Inflammatory macrophage treated with lipopolysaccharide for 4 hours (primary cell): ENCODE measurements around the gene TPD52L1.
"Not testable (repeated sequence)": the region's sequence is repeated elsewhere in the genome, so short reads cannot be mapped to it uniquely, and the experiment has no call there.

Source experiments
- DNase-seq: peaks from one replicate; pipeline ENCODE4 v3.0.0-alpha.2; 2020

TPD52L1 gene

DNA sequence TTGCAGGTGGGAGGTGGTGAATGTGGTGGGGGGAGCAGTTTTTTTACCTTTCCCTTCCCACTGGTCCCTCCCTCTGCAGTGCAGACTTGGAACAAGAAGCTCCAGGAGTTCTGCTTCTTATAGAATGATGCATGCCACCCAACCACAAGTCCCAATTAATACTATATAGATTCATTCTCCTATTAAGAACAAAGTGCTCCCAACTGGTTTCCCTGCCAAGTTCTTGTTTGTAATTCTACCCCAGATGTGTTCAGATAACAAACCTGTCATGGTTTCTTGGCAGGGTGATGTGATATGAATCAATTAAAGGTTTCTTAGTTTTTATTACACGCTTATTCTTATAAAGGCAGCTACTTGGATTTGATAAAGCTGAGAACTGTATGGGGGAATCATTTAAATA is 124.3 kb downstream of the TPD52L1 start:
- DNase-seq = no peak

DNA sequence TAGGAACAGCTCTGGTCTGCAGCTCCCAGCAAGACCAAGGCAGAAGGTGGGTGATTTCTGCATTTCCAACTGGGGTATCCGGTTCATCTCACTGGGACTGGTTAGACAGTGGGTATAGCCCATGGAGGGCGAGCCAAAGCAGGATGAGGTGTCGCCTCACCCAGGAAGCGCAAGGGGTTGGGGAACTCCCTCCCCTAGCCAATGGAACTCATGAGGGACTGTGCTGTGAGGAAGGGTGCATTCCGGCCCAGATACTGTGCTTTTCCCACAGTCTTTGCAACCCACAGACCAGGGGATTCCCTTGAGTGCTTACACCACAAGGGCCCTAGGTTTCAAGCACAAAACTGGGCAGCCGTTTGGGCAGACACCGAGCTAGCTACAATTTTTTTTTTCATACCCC is 126.4 kb downstream of the TPD52L1 start:
- no peak for DNase-seq

DNA sequence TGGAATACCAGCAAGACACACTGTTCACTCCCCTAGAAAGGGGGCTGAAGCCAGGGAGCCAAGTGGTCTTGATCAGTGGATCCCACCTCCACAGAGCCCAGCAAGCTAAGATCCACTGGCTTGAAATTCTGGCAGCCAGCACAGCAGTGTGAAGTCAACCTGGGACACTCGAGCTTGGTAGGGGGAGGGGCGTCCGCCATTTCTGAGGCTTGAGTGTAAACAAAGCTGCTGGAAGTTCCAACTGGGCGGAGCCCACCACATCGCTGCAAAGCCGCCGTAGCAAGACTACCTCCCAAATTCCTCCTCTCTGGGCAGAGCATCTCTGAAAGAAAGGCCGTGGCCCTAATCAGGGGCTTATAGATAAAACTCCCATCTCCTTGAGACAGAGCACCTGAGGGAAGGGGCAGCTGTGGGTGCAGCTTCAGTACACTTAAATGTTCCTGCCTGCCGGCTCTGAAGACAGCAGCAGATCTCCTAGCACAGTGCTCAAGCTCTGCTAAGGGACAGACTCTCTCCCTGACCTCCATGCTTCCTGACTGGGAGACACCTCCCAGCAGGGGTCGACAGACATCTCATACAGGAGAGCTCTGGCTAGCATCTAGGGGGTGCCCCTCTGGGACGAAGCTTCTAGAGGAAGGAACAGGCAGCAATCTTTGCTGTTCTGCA is 126.9 kb downstream of the TPD52L1 start:
- DNase-seq = not testable (repeated sequence)

DNA sequence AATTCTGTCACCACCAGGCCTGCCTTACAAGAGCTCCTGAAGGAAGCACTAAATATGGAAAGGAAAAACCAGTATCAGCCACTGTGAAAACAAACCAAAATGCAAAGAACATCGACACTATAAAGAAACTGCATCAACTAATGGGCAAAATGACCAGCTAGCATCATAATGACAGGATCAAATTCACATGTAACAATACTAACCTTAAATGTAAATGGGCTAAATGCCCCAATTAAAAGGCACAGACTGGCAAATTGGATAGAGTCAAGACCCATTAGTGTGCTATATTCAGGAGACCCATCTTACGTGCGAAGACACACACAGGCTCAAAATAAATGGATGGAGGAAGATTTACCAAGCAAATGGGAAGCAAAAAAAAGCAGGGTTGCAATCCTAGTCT is 128.9 kb downstream of the TPD52L1 start:
- not testable (repeated sequence) for DNase-seq

DNA sequence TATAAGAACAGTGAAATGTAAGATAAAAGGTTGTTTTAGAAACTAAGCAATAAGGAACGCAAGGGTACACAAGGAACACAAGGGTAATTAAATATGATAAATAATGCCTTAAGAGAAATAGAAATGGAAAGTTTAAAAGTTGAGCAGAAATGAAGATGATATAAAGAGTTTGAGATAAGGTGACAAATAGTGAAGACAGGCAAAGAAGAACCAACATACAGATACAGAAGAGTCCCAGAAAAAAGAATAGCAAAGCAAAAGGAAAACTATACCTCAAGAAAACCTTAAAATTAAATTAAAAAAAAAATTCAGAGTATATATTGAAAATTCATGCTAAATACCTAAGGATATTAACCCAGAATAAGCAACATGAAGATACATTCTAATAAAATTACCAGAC is 131.8 kb downstream of the TPD52L1 start:
- DNase-seq = no peak

DNA sequence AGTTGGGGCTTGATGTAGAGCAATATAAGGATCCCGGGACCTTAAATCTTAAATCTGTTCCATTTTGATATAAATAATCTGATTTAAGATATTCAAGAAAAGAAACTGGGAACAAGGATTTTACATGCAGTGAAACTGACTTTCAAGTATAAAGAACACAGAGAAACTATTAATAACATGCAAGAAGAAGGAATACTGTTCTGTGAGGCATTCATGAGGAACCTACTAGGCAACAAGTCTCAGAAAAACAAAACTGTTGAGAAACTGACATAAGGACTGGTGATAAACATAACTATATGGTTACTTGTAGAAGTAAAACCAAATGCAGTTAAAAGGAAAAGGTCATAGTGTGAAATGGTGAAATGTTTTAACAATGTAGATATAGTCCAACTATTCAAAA is 132.4 kb downstream of the TPD52L1 start:
- DNase-seq = no peak

DNA sequence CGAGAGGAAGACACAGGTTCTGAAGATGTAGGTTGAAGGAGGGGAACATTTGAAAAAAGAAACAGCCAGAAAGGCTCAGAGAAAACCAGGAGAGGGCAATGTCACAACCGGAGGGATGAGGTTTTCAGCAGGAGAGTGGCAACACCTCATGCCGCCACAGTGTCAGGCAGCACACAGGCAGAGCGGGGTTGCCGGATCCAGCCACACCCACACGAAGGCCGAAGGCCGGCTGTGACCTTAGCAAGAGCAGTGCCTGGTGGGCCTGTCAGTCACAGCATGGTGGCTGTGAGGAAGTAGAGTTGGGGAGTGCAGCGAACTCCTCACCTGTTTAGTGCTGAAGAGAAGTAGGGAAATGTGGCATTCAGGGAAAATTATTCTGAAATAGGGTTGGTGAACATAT is 134.1 kb downstream of the TPD52L1 start:
- DNase-seq = no peak

DNA sequence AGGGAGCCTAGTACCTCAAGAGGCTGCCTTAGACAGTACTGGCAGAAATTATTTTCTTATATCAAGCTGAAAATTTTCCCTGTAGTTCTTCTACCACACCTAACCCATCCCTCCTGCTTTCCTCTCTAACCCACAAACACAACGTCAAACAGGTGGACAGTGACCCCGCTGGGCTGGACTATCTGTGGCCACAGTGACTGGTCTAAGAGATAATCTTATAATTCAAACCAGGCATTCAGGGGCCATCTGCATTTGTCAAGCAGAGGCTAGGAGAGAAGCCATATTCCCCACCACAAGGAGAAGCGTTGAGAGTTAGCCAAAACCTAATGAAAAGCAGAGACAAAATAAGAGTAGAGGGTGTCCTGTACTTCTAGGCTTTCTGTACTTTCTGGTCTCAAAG is 140.0 kb downstream of the TPD52L1 start:
- DNase-seq = no peak

DNA sequence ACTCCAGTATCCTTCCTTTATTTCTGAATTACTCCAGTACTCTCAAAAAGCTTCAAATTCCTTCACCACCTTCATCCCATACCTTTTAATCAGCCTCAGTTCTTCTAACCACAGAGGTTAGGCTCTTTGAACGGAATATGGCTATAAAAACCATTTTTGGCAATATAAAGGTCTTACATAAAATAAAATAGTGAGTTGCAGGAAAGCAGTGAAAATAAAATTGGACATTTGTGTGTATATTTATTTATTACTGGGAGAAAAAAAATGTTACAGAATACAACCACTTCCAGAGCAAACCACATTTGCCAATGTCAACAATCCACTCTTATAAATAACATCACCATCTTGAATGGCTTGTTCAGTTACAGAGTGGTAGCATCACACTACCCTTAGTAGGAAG is 140.5 kb downstream of the TPD52L1 start:
- DNase-seq = no peak

DNA sequence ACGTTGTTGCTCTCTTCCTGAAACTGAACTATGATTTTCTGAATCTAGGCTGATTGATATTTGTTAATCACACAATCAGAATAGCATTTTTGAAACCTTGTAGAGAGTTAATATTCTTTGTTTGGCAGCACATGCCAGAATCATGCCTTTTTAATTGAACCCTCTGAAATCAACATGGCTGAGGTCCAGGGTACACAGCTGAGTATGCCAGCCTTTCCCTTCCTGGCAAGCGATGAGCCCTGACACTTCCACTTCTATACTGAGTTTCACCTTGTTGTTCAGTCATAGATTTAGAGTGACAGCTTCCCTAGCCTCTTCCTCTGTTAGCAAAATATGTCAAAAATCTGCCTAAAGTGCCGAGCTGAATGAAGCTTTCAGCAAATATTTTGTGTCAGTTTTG is 141.4 kb downstream of the TPD52L1 start:
- DNase-seq = no peak

DNA sequence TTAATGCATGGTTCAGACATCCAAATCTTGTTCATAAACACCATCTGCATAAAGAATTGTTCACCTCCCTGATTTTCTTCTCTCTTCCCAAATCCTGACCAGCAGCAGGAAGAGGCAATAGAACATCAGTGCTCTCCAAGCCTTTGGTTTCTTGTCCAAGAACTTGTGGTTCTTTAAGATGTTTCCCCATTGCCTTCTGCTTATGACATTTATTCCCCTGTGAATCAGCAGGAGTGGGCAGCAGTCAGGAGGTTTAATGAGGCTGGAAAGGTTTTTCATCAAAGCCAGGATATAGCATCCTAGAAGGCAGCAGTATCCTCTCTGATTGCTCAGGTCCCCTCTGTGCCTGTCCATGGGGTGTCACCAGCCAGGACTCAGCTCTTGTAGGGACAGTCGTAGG is 142.9 kb downstream of the TPD52L1 start:
- peak; percentile 31 for DNase-seq

DNA sequence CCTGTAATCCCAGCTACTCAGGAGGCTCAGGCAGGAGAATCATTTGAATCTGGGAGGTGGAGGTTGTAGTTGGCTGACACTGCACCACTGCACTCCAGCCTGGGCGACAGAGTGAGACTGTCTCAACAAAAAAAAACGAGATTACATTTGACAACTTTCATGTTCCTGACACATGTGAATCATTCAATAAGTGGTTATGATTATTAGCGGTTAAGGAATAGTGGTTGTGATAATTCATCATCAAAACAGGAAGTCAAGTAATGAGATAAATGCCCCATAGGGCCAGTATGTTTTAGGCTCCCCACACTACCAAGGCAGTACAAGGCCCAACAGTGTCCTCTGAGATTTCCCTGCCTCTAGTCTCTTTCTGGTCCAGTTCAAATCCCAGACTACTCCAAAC is 145.7 kb downstream of the TPD52L1 start:
- no peak for DNase-seq

DNA sequence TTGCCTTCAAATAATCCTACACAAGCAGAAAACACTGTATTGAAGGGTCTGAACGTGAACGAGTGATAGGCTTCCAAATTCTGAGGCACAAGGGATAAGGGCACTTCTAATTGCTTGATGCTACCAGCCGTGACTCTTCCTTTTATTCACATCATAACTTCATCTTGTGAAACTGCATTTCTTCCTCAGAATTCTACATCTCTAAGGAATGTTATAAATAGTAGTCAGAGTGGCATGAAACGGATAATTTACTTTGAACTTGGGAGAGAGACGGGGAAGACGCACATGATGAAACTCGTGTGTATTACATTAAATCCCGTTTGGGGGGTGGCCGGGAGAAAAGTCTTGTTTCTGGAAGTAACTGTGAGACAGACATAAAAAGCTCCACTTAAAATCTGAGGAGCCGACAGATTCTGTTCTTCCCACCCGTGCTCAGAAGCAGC is 147.4 kb downstream of the TPD52L1 start:
- peak; percentile 21 for DNase-seq

DNA sequence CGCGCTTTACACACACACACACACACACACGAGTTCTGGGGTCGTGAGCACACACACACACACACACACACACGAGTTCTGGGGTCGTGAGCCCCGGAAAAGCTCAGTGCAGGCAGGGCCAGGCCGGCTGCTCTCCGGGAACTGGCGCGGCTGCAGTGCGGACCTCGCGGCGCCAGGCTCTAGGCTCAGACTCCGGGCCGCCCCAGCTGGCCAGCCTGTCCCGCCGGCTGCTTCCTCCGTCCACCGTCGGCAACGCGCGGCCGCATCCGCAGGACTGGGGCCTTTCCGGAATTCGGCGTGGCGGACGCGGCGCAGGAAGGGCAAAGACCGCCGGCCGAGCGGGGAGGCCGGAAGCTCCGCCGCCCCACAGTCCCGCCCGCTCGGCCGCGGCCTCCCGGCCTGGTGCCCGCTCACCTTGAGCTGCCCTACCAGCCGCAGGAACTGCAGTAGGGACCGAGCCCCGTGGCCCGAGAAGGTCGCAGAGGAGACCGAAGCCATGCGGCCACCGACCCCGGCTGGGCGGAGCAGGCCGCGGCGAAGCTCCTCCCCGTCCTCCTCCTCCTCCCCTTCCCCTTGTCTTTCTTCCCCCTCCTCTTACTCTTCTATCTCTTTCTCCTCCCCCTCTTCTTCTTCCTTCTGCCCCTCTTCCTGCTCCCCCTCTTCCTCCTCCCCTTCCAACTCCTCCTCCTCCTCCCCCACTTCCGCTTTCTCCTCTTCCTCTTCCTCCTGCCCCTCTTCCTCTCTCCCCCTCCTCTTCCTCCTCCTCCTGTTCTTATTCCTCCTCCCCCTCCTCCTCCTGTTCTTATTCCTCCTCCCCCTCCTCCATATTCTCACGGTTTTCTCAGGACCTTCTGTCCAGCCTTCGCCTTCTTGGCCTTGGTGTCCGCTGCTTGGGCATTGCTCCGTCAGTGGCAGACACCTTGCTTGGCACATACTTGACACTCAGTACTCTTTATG is 148.1 kb downstream of the TPD52L1 start, which contains the start of gene HDDC2:
Gene HDDC2 (minus strand): TSS at position 533 of the 957 bp plus-strand sequence. CDS start 35 bp downstream, at position 498.
- DNase-seq = peak; percentile 75

DNA sequence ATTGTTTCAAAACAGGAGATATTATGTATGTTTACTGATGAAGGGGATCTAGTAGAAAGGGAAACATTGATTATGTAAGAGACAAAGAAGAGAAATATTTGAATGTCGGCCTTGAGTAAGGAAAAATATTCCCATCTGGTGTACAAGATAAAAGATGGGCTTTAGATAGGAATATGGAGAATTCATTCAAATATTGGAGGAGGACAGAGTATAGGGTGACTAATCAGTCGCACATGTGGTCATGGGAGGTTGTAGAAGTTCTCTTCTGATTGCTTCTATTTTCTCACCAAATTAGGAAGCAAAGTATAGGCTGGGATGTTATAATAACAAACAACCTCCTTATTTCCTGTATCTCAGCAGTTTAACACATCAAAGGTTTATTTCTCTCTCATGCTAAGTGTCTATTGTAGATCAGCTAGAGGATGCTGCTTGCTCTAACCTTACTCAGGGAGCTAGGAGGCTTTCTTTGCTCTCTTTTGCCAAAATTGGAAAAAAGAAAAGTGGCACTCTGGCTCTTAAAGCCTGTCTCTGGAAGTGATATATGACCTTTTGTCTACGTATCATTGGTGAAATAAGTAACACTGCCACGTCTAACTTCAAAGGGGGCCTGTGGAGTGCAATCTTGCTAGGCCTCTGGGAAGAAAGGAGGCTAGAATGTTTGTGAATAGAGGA is 149.4 kb downstream of the TPD52L1 start:
- DNase-seq = peak; percentile 41

DNA sequence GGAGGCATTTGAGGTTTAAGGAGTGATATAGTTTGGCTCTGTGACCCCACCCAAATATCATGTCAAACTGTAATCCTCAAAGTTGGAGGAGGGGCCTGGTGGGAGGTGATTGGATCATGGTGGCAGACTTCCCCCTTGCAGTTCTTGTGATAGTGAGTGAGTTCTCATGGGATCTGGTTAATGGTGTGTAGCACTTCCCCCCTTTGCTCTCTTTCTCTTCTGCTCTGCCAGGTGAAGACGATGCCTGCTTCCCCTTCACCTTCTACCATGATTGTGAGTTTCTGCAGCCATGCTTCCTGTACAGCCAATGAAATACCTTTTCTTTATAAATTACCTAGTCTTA is 149.9 kb downstream of the TPD52L1 start:
- DNase-seq = no peak

DNA sequence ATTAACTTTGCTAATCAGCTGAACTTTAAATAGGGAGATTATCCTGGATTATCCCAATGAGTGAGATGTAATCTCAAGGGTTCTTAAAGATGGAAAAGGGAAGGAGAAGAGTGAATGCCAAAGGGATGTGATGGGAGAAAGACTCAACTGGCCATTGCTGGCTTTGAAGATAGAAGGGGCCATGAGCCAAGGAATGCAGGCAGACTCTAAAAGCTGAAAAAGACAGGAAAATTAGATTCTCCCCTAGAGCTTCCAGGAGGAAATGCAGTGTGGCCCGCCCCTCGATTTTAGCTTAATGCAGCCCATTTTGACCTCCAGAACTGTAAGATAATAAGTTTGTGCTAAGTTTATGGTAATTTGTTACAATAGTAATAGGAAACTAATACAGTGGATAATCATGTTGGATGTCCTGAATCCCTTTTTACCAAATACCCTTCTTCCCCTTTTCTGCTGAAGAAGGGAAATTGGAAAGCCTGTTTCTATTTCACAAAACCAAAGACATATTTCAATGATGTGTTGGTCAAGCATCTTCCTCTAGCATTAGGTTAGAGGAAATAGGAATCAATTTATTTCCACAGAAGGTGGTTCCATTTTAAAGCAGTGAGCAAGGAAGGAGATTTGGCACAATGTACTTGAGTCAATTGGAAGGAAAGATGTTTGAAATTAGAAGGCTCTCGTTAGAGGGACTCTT is 151.5 kb downstream of the TPD52L1 start:
- peak; percentile 66 for DNase-seq

DNA sequence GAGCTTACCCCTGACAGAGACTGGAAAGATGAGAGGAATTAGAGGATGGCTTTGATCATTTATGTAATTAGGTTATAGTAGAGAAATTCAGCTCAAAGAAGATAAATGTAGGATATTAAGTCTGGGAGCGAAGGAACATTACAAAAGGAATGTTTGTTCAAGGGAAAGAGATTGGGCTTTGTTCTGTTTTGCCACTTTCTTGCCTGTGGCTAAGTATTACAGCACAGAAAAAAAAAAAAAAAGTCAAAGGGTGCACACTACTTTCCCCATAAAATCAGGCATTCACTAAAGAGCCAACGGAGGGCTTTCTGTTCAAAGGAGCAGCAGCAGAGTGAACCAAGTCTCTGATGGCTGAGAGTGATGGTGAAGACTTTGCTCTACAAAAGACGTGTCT is 153.2 kb downstream of the TPD52L1 start:
- no peak for DNase-seq

DNA sequence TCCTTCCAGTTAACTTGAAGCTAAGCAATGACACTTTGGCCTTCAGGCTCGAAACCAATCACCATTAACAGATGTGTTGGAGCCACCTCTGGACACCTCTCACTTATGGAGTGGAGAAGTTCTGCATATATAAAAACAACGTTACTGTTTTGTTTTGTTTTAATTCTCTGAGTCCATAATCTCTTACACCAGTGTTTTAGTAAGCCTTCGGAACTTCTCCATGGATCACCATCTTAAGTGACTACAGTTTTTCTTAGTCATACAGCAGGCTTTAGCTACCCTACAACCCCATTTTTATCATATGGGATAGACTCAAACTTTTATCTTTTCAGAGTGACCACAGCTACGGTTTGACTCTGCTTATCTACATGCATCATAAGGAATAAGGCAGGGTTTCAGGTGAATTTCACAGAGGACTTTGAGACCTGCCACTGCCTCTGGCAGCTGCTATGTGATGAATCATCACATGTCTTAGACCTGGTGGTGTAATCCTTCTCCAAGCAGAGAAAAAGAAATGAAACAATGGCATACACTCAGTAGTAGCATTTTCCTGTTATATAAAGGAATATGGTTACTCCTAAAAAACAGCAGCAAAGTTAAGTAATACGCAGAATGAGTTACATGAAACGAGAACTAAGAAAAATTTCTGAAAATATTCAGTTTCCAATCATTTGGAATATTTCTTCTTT is 153.7 kb downstream of the TPD52L1 start:
- peak; percentile 65 for DNase-seq

DNA sequence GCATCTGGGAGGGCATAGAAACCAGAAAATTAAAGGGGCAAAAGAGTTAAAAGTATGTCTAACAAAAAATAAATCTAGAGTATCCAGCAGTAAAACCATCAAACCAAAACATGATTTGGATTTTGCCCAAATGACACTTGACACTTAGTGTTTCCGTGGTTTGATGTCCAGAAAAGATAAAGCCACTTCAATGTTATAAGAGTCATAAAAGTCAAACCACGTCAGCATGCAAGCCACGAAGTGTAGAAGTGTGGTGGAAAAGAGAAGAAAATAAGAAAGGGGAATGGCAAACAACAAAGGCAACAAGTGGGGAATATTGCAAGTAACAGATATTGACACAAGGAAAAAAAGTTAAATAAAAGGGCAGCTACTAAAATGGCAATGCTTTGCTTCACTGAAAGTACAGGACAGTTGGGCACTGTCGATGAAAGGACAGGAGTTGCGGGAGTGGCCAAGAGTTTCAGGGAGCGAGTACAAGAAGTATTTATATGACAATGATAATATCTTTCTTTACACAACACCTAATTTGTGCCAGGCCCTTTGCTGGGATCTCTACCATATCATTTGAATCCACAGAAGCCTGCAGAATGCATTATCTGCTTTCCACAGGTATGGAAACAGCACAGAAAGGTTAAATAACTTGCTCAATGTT is 154.5 kb downstream of the TPD52L1 start:
- no peak for DNase-seq

DNA sequence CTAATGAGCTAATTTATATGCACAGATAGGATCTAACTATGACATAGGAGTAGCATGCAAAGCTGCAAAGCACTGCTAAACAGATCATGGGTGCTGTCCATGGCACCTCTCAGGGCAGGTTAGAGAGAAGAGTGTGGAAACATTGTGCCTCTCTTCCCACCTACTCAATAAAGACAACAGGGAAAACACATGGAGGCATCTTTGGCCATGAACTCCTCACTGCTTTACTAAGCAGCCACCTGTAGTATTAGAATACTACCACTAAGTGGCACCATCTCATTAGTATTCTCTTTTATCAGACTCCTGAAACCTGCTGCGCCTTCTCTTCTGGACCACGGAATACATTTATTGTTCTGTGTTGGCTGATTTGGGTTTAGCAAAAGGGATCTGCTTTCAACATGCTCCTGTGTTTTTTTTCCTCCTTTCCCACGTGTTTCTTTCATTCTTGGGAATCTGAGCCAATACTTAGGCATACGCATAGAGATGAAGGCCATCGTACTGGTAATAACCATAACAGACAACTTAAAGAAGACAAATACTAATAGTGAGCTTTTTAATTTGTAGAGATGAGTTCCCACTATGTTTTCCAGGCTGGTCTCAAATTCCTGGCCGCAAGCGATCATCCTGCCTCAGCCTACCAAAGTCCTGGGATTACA is 157.5 kb downstream of the TPD52L1 start:
- peak; percentile 64 for DNase-seq
